Right lobe of liver (tissue), 6 donors: ENCODE results near the gene TBC1D10A. TPM values are rescaled to one million over a fixed set of nuclear protein-coding genes. Genes with fewer than 3 reads are reported as not detected.

Source experiments
- ATAC-seq, 4 donors: fragments of 200-7000 bp; cut with Tn5 transposase; one replicate each; pipeline ENCODE4 v1.9.1; 2020; ENCODE audit warnings: mild to moderate bottlenecking in 4 of 4, moderate library complexity in 4 of 4
- DNase-seq, 3 donors: peaks; one replicate each; pipeline ENCODE4 v3.0.0-alpha.2; 2020
- H3K27ac ChIP-seq, 3 donors: fragments of 200-600 bp; one replicate each; pipeline ENCODE4 v1.8.0; 2022
- H3K27me3 ChIP-seq, 2 donors: fragments of 200-600 bp; one replicate each; pipeline ENCODE4 v1.8.0; 2022
- H3K36me3 ChIP-seq, 4 donors: fragments of 200-600 bp; sonication (generic) in 1 of 4; one replicate each; pipeline versions ENCODE4 v1.5.1 to v1.8.0; 2017 to 2022; ENCODE audit warnings: control low read depth in 1 of 4
- H3K4me1 ChIP-seq, 4 donors: fragments of 200-600 bp; sonication (generic) in 1 of 4; one replicate each; pipeline versions ENCODE4 v1.5.1 to v1.8.0; 2017 to 2022; ENCODE audit warnings: control low read depth in 1 of 4
- H3K4me3 ChIP-seq, 3 donors: fragments of 200-600 bp; one replicate each; pipeline ENCODE4 v1.8.0; 2022
- H3K9me3 ChIP-seq, 4 donors: fragments of 200-600 bp; sonication (generic) in 1 of 4; one replicate each; pipeline versions ENCODE4 v1.5.1 to v1.8.0; 2017 to 2022; ENCODE audit warnings: control low read depth in 1 of 4
- CTCF ChIP-seq, 4 donors: fragments of 200-600 bp in 3 of 4; fragments of 450-650 bp in 1 of 4; IDR thresholded peaks; one replicate each; pipeline versions ENCODE4 v1.5.1 to v1.8.0; 2016 to 2022; ENCODE audit warnings: antibody characterized with exemption in 4 of 4, mild to moderate bottlenecking in 2 of 4
- POLR2A ChIP-seq: fragments of 450-650 bp; IDR thresholded peaks from one replicate; pipeline ENCODE4 v1.6.1; 2017; ENCODE audit warnings: antibody characterized with exemption, mild to moderate bottlenecking
- WGBS: methylation state at CpG from one replicate; pipeline ENCODE4 v1.1.6; 2018; ENCODE audit warnings: low coverage, low lambda C conversion rate; ENCODE audit not compliant: insufficient coverage; ENCODE audit errors: missing lambda C conversion rate; 5-methylcytosine and 5-hydroxymethylcytosine counted together
- intact Hi-C, 2 donors: fragments of 100-400 bp; cut with DNase I; formaldehyde crosslinking; loops; one replicate each; pipeline versions ENCODE4 v1.11.2 to v1.14.1; 2022
- total RNA-seq, 6 experiments: library from RNA; depleted of rRNA in 2 of 6; stranded (reverse); fragments of >200 nt in 2 of 6; fragmentation: NEBNext Ultra II Directional in 3 of 6; extraction: Animal tissue kit (Norgen Biotek cat#: 25700) in 3 of 6; gene quantifications; one replicate each; pipeline versions ENCODE4 v1.1.0 to v1.2.4, GENCODE V29; 2016 to 2023
- donor health status: DM: no; HTN: yes; CAD: no.
- donor health status: DM: no; HTN: no; CAD: no.
- donor health status: DM: no; HTN: no; CAD: no.
- donor health status: DM: no; HTN: yes; CAD: no.
- donor health status: DM: no; HTN: yes; CAD: no.

TBC1D10A gene
- total RNA-seq, 6 experiments from 2014 or later: 6.6 to 12.6 (median 10.0) TPM

DNA sequence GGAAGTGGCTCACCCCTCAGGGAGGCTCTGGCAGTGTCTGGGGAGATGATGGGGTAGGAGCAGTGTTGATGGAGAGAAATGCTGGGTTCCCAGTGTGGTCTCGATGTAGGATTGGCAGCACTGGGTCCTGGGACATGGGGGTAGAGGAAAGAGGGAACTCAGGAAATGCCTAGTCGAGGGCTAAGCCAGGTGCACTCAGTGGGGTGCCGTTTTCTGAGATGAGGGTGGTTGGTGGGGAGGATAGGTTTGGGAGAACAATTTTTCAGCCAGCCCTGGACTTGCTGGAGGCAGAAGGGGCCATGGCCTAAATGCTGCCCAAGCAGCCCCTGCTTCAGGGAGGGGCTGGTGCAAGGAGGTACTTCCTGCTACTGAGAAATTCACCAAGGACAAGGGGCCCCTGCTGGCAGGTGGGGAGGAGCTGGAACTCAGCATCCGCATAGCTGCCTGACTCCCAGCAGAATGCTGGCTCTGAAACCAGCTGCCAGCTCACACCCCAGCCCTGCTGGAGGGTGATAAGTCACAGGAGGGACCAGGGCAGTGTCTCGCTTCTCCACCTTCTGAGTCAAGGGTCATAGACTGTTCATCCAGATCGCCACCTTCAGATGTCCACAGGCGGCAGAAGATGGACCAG, 36.0 kb upstream of the TBC1D10A start:
- intact Hi-C loops: no loop called here
- WGBS: 62% methylated on average over 3 of the region's 7 CpGs
- no peaks in the 10 kb centered on the region for H3K36me3 ChIP-seq
- H3K9me3 ChIP-seq: no peaks in the 10 kb centered on the region
- H3K4me1 ChIP-seq: no peaks in the 10 kb centered on the region
- no peaks in the 10 kb centered on the region for H3K27me3 ChIP-seq
- ATAC-seq (no peak), DNase-seq (no peak)
- TF ChIP-seq CTCF (IDR thresholded peaks at IDR 0.05) (no peak), POLR2A (no peak)
- no peak overlapping the region for H3K4me3 ChIP-seq
- H3K27ac ChIP-seq: no peak overlapping the region

GRCh38 chr22:30361916-30362650, 35.3 kb upstream of the TBC1D10A start:
- intact Hi-C loops: no loop called here
- TF ChIP-seq POLR2A (no peak), CTCF (IDR thresholded peaks at IDR 0.05) (no peak)
- DNase-seq: no peak
- WGBS: 85% methylated on average over 5 of the region's 10 CpGs
- H3K4me1 ChIP-seq: no peaks in the 10 kb centered on the region
- ATAC-seq: no peak
- H3K4me3 ChIP-seq: no peak overlapping the region
- H3K27me3 ChIP-seq: no peaks in the 10 kb centered on the region
- H3K9me3 ChIP-seq: no peaks in the 10 kb centered on the region
- no peaks in the 10 kb centered on the region for H3K36me3 ChIP-seq
- H3K27ac ChIP-seq: no peak overlapping the region

DNA sequence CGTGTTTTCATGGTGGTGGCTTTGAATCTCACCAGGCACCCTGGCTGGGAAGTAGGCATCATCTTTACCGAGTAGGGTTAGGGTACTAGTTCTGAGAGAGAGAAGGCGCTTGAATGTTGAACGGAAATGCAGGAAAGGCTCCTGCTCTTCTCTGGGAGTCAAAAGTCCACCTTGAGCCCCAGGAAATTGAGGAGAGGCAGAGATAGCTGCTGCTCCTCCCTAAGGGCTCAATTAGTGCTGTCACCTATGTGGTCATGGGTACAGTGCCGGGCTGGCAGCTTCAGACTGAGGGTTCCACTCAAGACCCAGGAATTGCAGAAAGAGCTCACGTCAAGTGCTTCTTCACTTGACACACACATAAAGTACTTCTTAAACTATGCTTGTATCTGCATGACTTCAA, 31.8 kb upstream of the TBC1D10A start:
- intact Hi-C loops: no loop called here
- H3K27me3 ChIP-seq: no peaks in the 10 kb centered on the region
- TF ChIP-seq CTCF (IDR thresholded peaks at IDR 0.05): no peak
- no peak for TF ChIP-seq POLR2A
- no peaks in the 10 kb centered on the region for H3K9me3 ChIP-seq
- H3K27ac ChIP-seq: no peak overlapping the region
- 89% methylated on average over 5 of the region's 6 CpGs for WGBS
- H3K4me3 ChIP-seq: no peak overlapping the region
- peaks cover 4 to 16% (median 8%) of the 10 kb centered on the region in 4 donors for H3K4me1 ChIP-seq
- ATAC-seq (no peak), DNase-seq (no peak)
- no peaks in the 10 kb centered on the region for H3K36me3 ChIP-seq

- intact Hi-C loops: no loop called here
- no peak for DNase-seq
- H3K4me3 ChIP-seq: no peak overlapping the region
Measured at GRCh38 chr22:30357650-30358215, 31.0 kb upstream of the TBC1D10A start.

More at GRCh38 chr22:30357650-30358215, 31.0 kb upstream of the TBC1D10A start:
- TF ChIP-seq CTCF (IDR thresholded peaks at IDR 0.05): no peak
- TF ChIP-seq POLR2A: no peak
- peaks cover 0 to 4% (median 2%) of the 10 kb centered on the region in 4 donors for H3K36me3 ChIP-seq
- 52% methylated on average over 18 of the region's 22 CpGs for WGBS
- no peak for ATAC-seq
- no peak overlapping the region for H3K27ac ChIP-seq
- no peaks in the 10 kb centered on the region for H3K27me3 ChIP-seq
- no peaks in the 10 kb centered on the region for H3K9me3 ChIP-seq
- peaks cover 4 to 16% (median 8%) of the 10 kb centered on the region in 4 donors for H3K4me1 ChIP-seq
